ENCODE results near the gene GALNT18. TPM values are rescaled to one million over a fixed set of nuclear protein-coding genes. Genes with fewer than 3 reads are reported as not detected.

The GALNT18 gene
- total RNA-seq, 2 experiments from 2014 or later: 0.69 to 0.71 TPM

DNA sequence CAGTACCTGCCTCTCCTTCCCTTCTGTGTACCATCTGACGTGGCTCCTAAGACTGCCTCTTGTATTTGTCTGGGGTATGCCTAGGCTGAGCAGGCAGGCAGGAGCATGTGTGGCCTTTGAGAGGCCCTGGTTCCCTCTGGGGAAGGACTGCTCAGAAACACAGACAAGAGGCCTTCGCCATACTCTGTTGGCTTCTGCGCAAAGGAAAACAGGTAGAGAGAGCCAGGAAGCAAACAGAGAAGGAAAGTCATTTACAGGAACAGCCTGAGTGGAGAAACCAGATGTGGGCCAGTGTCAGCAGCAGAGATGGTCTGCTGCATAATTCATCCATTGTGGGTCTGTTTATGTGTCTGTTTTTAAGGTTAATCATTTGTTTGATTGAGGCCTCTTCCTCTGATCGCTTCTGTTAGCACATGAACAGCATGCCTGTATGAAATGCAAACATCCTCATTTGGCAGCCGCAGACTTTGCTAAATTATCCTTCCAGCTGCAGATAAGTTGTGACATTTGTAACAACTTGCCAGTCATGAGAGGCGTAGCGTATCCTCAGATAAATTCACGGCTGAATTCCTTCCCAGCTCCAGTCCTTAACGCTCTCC, 119.4 kb downstream of the GALNT18 start:
- DNase-seq: no peak
- Mint-ChIP-seq H3K27ac (no peak overlapping the region), H3K4me1 (no peaks in the 10 kb centered on the region), H3K9me3 (no peaks in the 10 kb centered on the region), H3K36me3 (ENCODE audit: low read depth) (no peaks in the 10 kb centered on the region), H3K27me3 (peaks cover 6% of the 10 kb centered on the region), H3K4me3 (no peak overlapping the region)
- POLR2A ChIA-PET: no interaction called here
- CTCF ChIA-PET: no interaction called here

DNA sequence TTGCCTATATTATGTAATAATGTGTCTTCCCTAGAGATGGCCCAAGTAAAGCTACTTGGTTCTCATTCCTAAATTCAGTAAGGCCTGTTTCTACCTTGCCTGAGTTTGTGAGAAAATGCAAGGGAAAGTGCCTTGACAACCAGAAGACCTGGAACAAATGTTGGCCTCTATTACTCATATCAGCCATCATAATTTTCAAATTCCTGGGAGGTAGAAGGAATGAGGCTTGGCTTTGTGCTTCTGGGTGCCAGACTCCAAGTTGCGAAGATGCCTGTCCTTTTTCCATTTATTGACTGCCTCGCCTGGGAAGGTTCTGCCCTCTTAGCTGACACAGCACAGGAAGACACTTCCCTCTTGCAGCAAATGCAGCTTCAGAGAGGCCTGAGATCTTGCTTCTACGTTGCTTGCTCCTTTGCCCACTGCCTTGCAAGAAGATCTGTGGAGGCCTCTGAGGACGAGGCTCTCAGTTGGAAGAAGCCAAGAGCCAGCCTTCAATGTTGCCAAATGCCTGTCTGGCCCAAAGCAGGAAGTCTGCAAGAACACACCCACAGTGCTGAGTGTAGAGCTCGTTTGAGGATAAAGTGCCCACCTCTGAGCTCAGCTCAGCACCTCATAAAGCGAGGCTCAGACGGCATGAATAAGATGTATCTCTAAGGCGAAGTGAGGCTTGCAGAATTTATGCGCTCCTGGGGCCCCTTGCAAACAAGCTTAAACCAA, 120.1 kb downstream of the GALNT18 start:
- Mint-ChIP-seq H3K27me3 (peaks cover 4% of the 10 kb centered on the region), H3K27ac (no peak overlapping the region), H3K4me3 (no peak overlapping the region), H3K36me3 (ENCODE audit: low read depth) (no peaks in the 10 kb centered on the region), H3K9me3 (no peaks in the 10 kb centered on the region), H3K4me1 (no peaks in the 10 kb centered on the region)
- CTCF ChIA-PET: no interaction called here
- POLR2A ChIA-PET: no interaction called here
- DNase-seq: no peak

DNA sequence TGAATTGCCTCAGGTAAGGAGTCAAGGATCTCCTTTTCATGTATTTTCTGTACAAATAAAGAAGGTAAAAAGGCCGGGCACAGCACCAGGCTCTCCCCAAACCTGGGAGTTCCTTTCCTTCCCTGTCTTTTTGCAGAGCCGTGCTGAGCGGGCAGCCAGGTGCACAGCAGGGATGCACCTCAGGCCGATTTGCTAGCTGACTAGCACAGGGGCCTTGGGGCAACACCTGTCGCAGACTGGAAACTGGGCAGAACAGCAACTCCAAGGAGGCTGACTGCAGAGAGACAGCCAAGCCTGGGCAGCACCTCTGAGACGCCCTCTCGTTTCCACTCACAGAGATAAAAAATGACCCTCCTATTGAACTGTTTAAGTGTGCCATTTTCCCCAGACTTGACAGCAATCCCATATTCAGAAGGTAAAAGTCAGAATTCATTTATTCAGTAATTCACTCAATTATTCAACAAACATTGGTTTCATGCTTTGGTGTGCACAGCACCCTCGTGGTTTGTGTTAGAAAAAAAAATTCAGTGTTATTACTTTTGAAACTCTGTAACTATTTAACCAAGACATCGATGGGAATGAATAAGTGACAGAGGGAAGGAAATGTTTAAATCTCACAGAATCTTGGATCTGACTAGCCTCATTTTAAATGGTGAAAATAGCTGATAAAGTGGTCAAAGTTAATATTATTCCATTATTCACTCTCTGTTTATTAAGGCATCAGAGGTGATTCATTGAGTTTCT, 120.9 kb downstream of the GALNT18 start:
- no peaks in the 10 kb centered on the region for H3K36me3 Mint-ChIP-seq (ENCODE audit: low read depth)
- no peaks in the 10 kb centered on the region for H3K4me1 Mint-ChIP-seq
- POLR2A ChIA-PET: no interaction called here
- no peak overlapping the region for H3K4me3 Mint-ChIP-seq
- H3K27me3 Mint-ChIP-seq: peaks cover 4% of the 10 kb centered on the region
- DNase-seq: no peak
- CTCF ChIA-PET: no interaction called here
- H3K9me3 Mint-ChIP-seq: no peaks in the 10 kb centered on the region
- H3K27ac Mint-ChIP-seq: no peak overlapping the region

DNA sequence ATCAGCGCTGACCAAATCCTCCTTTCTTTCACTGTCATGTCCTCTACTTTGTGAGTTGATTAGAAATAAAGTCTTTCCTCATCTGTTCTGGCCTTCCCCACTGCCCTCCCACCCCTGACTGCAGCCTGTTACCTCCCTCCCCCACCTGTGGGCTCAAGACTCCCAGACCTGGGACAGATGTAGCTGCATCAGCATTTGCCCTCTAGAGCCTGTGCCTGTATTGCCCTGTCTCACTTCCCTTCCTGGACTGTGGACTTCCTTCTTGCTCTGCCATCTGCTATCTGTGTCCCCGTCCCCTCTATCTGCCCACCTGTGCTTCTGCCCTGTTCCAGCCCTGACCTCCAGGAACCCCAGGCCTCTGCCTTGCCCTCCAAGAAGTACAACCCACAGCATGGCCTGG, 122.5 kb downstream of the GALNT18 start:
- H3K27me3 Mint-ChIP-seq: no peaks in the 10 kb centered on the region
- H3K36me3 Mint-ChIP-seq (ENCODE audit: low read depth): no peaks in the 10 kb centered on the region
- H3K27ac Mint-ChIP-seq: no peak overlapping the region
- POLR2A ChIA-PET: no interaction called here
- DNase-seq: no peak
- H3K4me3 Mint-ChIP-seq: no peak overlapping the region
- no peaks in the 10 kb centered on the region for H3K9me3 Mint-ChIP-seq
- H3K4me1 Mint-ChIP-seq: no peaks in the 10 kb centered on the region
- CTCF ChIA-PET: interaction anchor here (0.9 kb wide), 1 partner anchor 358 kb away, joined by 3 read pairs; no protein-coding TSS in a partner anchor

DNA sequence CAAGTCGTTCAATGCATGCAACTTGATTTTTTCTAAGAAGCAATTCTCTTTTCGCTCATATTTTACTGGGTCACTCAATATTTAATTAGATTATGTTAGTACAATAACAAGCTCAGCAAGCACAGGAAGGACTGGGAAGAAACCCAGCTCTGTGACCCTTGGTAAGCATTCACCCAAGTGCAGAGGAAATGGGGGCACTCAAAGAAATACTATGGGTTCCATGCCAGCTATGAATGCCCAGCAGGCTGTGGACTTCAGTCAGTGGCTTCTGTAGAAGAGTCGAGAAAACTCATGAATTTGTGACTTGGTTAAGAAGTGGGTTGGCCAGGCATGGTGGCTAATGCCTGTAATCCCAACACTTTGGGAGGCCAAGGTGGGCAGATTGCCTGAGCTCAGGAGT, 123.6 kb downstream of the GALNT18 start:
- H3K36me3 Mint-ChIP-seq (ENCODE audit: low read depth): no peaks in the 10 kb centered on the region
- H3K27ac Mint-ChIP-seq: no peak overlapping the region
- H3K4me1 Mint-ChIP-seq: no peaks in the 10 kb centered on the region
- ChIA-PET CTCF (interaction anchor here (0.6 to 1.1 kb wide), 2 partner anchors 14 to 1079 kb away, joined by 3 read pairs; no protein-coding TSS in a partner anchor), POLR2A (no interaction called here)
- no peaks in the 10 kb centered on the region for H3K9me3 Mint-ChIP-seq
- no peak for DNase-seq
- no peak overlapping the region for H3K4me3 Mint-ChIP-seq
- no peaks in the 10 kb centered on the region for H3K27me3 Mint-ChIP-seq

DNA sequence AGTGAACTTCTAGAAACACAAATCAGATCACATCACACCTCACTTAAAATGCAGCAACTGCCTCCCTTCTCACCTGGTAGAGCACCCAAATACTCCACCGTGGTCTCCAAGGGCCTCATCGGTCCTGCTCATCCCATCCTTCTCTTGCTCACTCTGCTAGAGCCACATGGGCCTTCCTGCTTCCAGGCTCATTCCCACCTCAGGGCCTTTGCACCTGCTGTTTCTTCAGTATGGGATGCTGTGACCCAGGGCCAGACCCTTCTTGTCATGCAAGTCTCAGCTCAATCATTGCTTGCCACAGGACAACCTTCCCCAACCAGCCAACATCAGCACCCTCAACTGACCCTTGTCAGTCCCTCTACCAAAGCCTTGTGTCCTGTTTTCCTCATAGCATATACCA, 124.9 kb downstream of the GALNT18 start:
- Mint-ChIP-seq H3K36me3 (ENCODE audit: low read depth) (no peaks in the 10 kb centered on the region), H3K27ac (no peak overlapping the region), H3K4me3 (no peak overlapping the region), H3K9me3 (no peaks in the 10 kb centered on the region), H3K4me1 (no peaks in the 10 kb centered on the region), H3K27me3 (no peaks in the 10 kb centered on the region)
- ChIA-PET CTCF (no interaction called here), POLR2A (no interaction called here)
- no peak for DNase-seq

DNA sequence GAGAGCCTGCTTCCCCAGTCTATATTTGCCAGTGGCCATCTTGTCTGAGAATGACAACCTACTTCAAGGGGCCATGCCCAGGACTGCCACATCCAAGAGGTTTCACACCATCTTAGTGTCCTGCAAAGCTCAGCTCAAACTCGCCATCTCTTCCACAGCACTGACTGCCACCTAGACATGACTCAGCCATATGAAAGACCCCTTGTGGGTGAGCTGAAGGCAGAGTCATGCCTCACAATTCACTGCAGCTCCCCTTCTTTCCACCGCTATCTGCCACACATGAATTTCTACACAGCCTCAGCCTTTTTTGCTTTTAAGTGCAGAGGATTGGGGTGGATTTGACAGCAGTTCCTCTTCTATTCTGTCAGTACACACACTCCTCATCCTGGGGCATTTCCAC, 127.5 kb downstream of the GALNT18 start:
- H3K9me3 Mint-ChIP-seq: no peaks in the 10 kb centered on the region
- no peaks in the 10 kb centered on the region for H3K36me3 Mint-ChIP-seq (ENCODE audit: low read depth)
- ChIA-PET POLR2A (no interaction called here), CTCF (interaction anchor here (0.6 kb wide), 1 partner anchor 460 kb away, joined by 4 read pairs; no protein-coding TSS in a partner anchor)
- DNase-seq: no peak
- no peak overlapping the region for H3K27ac Mint-ChIP-seq
- H3K27me3 Mint-ChIP-seq: no peaks in the 10 kb centered on the region
- no peak overlapping the region for H3K4me3 Mint-ChIP-seq
- H3K4me1 Mint-ChIP-seq: no peaks in the 10 kb centered on the region

DNA sequence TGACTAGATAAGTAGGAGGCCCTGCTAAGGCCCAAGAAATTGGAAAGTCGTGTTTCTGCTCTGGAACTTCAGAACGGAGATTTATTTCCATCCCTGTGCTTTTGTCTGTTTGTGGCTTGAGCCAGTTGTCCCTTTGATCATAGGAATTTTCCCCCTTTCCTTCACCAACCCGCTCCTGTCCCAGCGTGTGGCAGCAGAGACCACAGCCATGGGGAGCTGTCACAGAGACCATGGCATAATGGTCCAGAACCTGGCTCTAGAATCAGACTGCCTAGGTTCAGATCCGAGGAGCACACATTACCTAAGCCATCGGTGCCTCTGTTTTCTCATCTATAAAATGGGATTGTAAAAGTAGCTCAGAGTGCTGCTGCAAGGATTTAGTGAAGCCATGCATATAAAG, 128.1 kb downstream of the GALNT18 start:
- Mint-ChIP-seq H3K4me1 (no peaks in the 10 kb centered on the region), H3K4me3 (no peak overlapping the region), H3K36me3 (ENCODE audit: low read depth) (no peaks in the 10 kb centered on the region), H3K27me3 (no peaks in the 10 kb centered on the region), H3K9me3 (no peaks in the 10 kb centered on the region), H3K27ac (no peak overlapping the region)
- POLR2A ChIA-PET: no interaction called here
- CTCF ChIA-PET: interaction anchor here (0.6 kb wide), 1 partner anchor 459 kb away, joined by 4 read pairs; no protein-coding TSS in a partner anchor
- no peak for DNase-seq

DNA sequence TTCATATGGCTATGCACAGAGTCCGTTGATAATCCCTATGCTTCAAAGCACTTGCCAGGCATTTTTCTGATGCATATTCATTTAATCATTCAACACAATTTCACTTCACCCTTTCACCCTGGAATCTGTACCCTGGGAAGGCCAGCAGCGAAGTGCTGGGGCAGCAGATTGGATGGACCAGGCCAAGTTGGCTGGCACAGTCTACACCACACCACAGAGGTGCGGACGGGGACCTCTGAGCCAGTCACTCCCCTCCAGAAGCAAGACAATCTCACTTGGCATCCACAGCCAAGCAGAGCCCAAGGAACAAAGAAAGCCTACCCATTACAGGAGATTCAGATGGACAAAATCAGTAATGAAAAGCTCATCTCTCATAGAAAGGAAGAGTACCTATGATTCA, 130.2 kb downstream of the GALNT18 start:
- Mint-ChIP-seq H3K9me3 (no peaks in the 10 kb centered on the region), H3K4me3 (no peak overlapping the region), H3K27me3 (peaks cover 4% of the 10 kb centered on the region), H3K4me1 (no peaks in the 10 kb centered on the region), H3K27ac (no peak overlapping the region), H3K36me3 (ENCODE audit: low read depth) (no peaks in the 10 kb centered on the region)
- no peak for DNase-seq
- ChIA-PET POLR2A (no interaction called here), CTCF (interaction anchor here (1.0 kb wide), 1 partner anchor 134 kb away, joined by 3 read pairs; no protein-coding TSS in a partner anchor)

DNA sequence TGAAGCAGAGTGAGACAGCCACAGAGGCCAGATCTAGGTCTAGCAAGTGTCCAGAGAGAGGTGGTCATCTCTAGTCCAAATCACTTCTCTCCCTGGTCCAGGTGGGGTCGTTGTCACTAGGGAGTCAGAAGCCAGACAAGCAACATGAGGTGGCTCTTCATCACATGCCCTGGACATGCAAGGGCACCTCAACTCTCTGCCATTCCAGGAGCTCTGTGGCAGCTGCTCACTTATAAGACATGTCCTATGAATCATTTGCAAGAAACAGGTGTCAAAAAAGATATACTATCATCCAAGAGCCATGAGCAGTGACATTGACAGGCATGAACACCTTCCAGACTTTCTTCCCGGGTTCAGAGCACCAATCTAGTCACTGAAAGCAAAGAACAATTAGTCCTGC, 130.8 kb downstream of the GALNT18 start:
- no peaks in the 10 kb centered on the region for H3K9me3 Mint-ChIP-seq
- H3K4me1 Mint-ChIP-seq: no peaks in the 10 kb centered on the region
- H3K27ac Mint-ChIP-seq: no peak overlapping the region
- no peaks in the 10 kb centered on the region for H3K36me3 Mint-ChIP-seq (ENCODE audit: low read depth)
- ChIA-PET CTCF (no interaction called here), POLR2A (no interaction called here)
- no peak overlapping the region for H3K4me3 Mint-ChIP-seq
- peaks cover 4% of the 10 kb centered on the region for H3K27me3 Mint-ChIP-seq
- no peak for DNase-seq

DNA sequence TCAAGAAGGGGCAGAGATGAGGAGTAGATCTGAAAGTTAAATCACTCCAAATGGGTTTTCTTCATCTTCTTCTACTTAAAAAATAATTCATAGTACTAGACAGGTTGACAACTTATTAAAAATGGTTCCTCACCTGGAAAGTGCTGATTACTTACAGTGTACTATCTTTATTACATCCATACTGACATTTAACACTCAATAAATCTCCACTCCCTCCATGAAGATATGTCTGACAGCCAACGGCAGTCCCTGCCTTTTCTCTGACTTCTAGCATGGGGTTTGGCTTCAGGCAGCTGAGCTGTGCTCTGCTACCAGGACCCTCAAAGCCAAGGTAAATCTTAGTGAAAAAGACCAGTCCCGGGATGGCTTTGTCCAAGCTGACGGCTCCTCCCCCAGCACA, 135.4 kb downstream of the GALNT18 start:
- ChIA-PET POLR2A (no interaction called here), CTCF (no interaction called here)
- no peak overlapping the region for H3K4me3 Mint-ChIP-seq
- peaks cover 4% of the 10 kb centered on the region for H3K27me3 Mint-ChIP-seq
- no peaks in the 10 kb centered on the region for H3K9me3 Mint-ChIP-seq
- no peaks in the 10 kb centered on the region for H3K36me3 Mint-ChIP-seq (ENCODE audit: low read depth)
- no peaks in the 10 kb centered on the region for H3K4me1 Mint-ChIP-seq
- no peak for DNase-seq
- no peak overlapping the region for H3K27ac Mint-ChIP-seq

DNA sequence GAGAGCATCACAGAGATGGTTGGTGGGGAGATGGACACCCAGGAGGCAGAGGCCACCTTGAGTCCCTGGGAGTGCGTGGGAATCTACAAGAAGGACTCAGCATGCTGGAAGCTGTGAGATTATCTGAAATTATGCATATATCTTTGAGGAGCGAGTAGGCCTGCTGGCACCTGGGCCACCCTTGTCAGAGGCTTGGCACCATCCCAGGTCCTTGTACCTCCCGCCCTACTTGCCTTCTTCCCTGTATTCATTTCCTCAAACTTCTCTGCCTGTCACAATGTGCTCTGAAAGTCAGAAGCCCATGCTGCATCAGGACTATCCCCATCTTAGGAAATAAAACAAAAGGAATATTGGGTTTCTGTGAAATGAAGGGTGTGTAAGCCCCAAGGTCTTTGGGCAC, 135.8 kb downstream of the GALNT18 start:
- ChIA-PET CTCF (no interaction called here), POLR2A (no interaction called here)
- no peak overlapping the region for H3K27ac Mint-ChIP-seq
- H3K27me3 Mint-ChIP-seq: peaks cover 4% of the 10 kb centered on the region
- H3K9me3 Mint-ChIP-seq: no peaks in the 10 kb centered on the region
- H3K4me1 Mint-ChIP-seq: no peaks in the 10 kb centered on the region
- no peak for DNase-seq
- no peak overlapping the region for H3K4me3 Mint-ChIP-seq
- no peaks in the 10 kb centered on the region for H3K36me3 Mint-ChIP-seq (ENCODE audit: low read depth)

DNA sequence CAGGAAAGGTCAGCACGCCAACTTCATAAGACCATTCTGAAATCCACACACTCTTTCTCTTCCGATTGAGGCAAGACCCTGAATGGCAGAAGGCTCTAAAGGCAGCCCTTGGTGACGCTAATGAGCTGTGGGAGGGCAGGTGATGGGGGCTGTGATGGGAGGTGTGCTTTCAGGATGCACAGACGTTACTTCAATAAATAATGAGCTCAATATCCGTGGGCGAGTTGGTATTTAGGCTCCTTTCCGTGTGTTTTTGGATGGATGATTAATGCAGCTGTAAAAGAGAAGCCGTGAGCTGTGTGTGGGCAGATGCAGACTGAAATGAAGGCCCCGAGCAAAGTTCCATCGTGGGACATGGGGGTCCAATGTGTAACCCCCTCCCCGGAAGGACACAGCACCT, 138.2 kb downstream of the GALNT18 start:
- H3K36me3 Mint-ChIP-seq (ENCODE audit: low read depth): no peaks in the 10 kb centered on the region
- POLR2A ChIA-PET: no interaction called here
- DNase-seq: no peak
- no peaks in the 10 kb centered on the region for H3K4me1 Mint-ChIP-seq
- peaks cover 7% of the 10 kb centered on the region for H3K27me3 Mint-ChIP-seq
- H3K9me3 Mint-ChIP-seq: no peaks in the 10 kb centered on the region
- no peak overlapping the region for H3K27ac Mint-ChIP-seq
- H3K4me3 Mint-ChIP-seq: no peak overlapping the region
- CTCF ChIA-PET: interaction anchor here (0.5 to 1.1 kb wide), 3 partner anchors 14 to 1298 kb away, joined by 3 to 4 read pairs (median 3); no protein-coding TSS in a partner anchor
